NAMALWA (cell line): ENCODE results near the gene DEAF1.
A peak's percentile ranks its signal among the peaks of the same experiment; 100 is the strongest.
"Not testable (repeated sequence)": the region's sequence is repeated elsewhere in the genome, so short reads cannot be mapped to it uniquely, and the experiment has no call there.

Source experiments
- DNase-seq: peaks from one replicate; pipeline ENCODE4 v3.0.0-alpha.2; 2015; ENCODE audit warnings: low spot score

DEAF1 gene

DNA sequence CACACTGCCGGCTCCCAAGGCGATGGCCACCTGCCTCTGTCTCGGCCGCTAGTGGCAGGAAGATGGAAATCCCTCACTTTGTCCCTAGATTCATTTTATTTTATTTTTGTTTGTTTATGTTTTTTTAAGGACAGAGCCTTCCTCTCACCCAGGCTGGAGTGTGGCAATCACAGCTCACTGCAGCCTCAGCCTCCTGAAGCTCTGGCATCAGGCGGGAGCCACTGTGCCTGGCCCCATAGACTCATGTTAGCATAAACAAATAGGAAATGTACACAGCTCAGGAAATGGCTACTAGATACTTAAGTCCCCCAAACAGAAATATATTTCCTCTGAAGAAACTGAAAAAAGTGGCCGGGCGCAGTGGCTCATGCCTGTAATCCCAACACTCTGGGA, 4.1 kb upstream of the DEAF1 start:
- no peak for DNase-seq

DNA sequence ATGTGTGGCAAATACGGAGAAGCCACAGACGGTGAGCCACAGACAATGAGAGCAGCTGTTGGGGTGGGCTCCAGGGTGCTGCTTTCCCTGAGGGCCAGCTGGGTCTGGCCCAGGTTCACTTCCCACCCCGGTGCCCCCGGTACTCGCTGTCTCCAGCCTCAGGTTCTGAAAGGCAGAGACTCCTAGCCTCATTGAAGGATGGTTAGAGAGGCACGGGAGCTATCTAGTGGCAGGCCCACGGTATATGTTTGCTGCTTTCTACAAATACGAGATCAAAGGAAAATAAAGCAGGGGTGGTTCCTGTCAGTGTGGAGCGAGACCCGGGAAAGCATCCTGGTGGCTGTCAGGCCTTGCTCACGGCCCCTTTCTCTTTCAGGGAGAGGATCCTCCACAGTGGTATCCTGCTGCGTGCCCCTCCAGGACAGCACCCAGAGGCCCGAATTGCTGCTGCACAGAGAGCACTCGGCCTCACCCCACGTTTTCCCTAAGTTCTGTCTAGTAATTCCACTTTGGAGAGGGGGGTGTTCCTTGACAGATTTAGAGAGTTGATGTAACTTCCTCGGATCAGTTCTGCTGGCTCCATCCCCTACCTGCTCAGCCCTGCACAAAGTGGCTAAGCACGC, 3.6 kb upstream of the DEAF1 start:
- DNase-seq, result no peak

GRCh38 chr11:697811-698311, 2.8 kb upstream of the DEAF1 start:
- DNase-seq, result no peak

- peak; percentile 78 for DNase-seq
Observed at GRCh38 chr11:696955-697491, 2.0 kb upstream of the DEAF1 start.

DNA sequence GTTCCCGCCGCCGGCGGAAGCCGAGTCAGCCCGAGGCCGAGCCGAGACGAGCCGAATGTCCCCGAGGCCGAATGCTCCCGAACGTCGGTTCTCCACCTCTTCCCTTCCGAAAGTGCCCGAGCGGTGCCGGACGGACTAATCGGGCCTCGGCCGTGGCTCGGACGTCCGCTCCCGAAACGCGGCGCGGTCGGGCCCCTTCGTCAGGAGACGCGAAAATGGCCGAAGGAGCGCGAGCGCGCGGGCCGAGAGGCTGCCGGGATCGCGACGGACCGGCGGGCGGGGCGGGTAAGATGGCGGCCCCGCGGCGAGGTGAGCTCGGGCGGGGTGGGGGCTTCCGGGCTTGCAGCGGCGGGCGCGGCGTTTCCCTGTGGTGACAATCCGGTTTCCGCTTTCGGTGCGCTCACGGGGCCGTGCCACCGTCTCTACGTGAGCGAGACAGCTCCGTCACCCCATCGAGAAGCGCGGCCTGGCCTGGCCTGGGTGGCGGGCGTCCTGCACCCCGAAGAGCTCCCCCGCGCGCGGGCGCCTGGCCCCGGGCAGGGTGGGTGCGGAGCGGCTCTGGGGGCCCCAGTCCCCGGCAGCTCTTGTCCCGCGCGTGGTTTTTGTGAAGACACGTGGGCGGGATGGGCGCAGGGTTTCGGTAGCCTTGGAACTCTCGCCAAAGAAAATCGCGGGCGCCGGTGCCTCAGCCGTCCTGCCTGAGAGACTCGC, 671 bp upstream of the DEAF1 start, which contains the start of gene TMEM80:
Gene TMEM80 (plus strand): TSS at position 279 of the 711 bp plus-strand sequence. CDS start 12 bp downstream, at position 291.
- DNase-seq, result peak; percentile 98

- DNase-seq, result no peak
Observed at GRCh38 chr11:695288-695537, 191 bp upstream of the DEAF1 start.

GRCh38 chr11:693887-694562, 997 bp downstream of the DEAF1 start:
- no peak for DNase-seq

DNA sequence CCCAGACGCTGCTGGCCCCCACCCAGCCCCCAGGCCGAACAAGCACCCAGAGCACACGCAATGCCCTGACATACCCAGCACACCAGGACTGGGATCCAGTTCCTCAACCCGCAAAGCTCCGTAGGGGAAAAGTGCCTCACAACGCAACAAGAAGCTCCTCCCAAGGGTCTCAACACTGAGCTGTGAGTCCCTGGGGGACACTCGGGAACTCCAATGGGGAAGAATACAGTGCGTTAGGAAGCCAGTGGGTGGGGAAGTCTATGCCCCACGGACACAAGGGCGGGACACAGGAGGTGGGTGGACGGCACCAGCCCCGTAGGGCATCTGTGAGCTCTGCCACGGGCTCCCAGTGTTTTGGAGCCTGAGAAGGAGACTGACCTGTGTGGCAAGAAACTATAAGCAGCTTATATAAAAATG, 1.6 kb downstream of the DEAF1 start:
- DNase-seq, result no peak

GRCh38 chr11:692824-693414, 2.1 kb downstream of the DEAF1 start:
- DNase-seq, result no peak

DNA sequence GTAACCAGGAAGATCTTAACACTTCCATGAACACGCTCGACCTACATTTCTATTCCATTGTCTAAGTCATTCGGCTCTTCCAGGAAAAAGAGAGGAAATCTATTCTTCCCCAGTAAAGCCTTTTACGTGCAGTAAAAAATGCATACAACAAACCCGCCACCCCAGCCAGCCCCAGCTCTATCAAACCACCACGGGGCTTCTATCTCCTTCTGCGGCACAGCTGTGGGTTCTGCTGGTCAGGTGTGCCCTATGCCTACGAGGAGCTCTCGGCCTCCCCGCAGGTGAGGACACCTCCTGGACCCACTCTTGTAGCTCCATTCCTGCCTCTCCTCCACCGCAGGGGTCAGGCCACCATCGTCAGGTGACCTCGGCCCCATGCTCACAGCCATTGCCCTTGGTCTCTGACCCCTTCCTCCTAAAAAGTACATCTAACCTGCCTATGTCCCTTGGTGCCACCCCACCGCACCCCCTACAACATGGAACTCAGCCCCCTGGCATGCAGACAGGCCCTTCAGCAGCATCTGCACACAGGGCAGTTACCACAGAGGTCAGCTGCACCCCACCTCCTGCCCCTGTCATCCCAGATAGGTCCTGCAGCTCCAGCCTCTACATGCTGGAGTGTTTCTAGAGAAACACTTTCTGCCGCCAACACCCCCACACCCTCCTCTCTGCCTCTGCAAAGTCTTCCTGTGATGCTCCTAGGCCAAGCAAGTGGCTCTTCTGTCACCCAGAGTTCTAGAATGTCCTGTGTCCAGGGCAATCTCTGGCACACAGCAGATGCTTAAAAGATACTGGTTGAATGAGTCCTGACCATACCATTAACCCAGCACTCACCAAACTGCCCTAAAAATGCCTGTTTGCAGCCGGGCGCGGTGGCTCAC, 3.1 kb downstream of the DEAF1 start:
- no peak for DNase-seq

- no peak for DNase-seq
Observed at GRCh38 chr11:690738-691633, 4.0 kb downstream of the DEAF1 start.

DNA sequence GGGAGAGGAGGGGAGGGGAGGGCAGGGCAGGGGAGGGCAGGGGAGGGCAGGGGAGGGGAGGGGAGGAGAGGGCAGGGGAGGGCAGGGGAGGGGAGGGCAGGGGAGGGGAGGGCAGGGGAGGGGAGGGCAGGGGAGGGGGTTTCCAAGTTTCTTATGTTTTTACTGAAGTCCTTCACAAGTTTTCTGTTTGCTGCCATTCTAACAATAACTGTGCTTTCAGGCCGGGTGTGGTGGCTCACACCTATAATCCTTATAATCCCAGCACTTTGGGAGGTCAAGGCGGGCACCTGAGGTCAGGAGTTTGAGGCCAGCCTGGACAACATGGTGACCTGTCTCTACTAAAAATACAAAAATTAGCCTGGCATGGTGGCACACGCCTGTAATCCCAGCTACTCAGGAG, 4.8 kb downstream of the DEAF1 start:
- DNase-seq, result not testable (repeated sequence)

GRCh38 chr11:689625-690024, 5.4 kb downstream of the DEAF1 start:
- no peak for DNase-seq

DNA sequence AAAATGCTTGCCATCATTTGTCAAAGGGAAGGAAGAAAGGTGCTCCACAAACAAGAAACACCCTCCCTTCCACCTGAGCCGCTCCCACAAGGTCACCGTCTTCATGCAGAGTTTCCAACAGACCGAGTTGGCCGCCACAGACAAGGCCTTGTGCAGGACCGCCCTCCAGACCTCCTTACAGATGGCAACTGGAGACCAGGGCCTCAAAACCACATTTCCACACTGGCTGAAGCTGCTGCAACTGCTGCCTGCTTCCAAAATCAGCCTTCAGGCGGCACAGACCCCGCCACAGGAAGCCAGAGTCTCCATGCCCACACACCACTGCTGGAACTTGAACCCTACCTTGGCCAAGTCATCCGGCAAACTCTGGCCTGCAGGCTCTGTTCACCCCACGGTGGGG, 6.3 kb downstream of the DEAF1 start:
- DNase-seq, result no peak

DNA sequence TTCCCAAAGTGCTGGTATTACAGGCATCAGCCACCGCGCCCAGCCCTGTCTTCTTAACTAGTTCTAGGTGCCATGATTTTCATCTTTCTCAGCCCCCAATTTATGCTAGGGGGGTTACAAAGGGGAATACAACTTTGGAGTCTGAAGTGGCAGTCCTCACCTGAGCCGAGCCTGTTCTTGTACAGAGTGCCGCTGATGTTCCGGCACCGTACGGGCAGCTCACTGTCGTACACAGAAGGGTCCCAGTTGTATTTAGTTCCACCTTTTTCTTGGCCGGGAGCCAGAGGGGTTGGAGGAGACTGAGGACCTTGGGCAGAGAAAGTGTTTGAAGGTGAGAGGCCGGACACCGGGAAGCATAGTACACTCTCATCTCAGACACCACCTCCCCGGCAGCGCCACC, 7.3 kb downstream of the DEAF1 start:
- no peak for DNase-seq

DNA sequence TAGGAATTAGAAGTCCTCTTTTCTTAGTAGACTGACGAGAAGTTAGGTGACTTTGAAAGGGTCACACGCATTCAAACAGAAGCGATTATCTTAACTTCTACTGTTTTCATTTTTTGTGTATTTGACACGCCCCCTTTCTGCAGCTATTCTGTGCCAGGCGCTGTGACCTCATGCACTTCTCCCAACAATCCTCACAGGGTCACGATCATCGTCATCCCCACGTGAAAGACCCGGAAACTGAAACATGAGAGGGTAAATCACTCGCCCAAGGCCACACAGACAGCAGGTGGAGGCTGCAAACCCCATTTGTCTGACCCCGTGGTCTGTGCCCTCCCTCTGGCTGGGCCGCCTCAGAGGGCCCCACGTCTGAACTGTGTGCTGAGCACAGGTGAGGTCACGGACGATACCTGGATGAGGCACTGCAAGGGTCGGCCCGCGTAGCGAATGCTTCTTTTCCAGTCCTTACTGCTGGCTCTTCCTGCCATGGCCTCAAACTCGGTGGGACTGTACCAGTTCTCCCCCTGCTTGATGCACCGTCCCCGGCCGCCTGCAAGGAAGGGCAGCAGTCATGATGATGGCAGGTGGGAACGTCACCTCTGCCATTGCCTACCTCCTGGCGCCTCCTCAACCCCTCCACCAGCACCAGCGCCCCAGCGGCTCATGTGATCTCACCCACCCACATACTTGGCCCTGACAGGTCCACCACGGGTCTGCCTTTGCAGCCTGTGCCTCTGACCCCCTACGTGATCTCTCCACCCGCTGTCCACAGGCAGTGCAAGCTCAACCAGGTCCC, 8.4 kb downstream of the DEAF1 start:
- DNase-seq, result no peak

DNA sequence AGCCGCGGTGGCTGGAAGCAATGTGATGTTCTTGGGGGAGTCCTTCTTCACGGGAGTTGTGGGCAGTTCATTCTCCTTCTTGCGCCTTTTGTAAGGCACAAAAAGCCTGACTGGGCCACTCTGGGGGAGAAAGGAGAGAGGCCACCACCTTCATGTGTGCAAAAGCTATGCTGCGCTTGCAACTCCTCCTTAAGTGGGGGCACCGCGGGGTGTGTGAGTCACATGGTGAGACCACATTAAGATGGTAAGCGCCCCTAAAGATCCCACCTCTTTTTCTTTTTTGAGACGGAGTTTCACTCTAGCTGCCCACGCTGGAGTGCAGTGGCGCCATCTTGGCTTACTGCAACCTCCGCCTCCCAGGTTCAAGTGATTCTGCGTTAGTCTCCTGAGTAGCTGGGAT, 14.1 kb downstream of the DEAF1 start:
- DNase-seq, result no peak

DNA sequence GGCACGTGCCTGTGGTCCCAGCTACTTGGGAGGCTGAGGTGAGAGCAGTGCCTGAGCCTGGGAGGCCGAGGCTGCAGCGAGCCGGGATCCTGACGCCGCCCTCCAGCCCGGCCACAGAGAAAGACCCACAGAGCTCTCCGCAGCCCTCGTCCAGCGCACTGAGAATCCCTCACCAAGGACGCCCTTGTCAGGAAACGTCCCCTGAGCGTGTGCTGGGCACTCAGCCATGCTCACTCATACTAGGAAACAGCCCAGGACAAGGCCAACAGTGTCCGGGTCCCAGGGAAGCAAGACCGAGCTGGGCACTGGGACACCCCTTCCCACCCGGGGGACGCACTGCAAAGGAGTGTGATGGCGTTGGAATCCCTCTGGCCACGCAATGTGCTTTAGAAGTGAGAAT, 14.5 kb downstream of the DEAF1 start:
- no peak for DNase-seq

DNA sequence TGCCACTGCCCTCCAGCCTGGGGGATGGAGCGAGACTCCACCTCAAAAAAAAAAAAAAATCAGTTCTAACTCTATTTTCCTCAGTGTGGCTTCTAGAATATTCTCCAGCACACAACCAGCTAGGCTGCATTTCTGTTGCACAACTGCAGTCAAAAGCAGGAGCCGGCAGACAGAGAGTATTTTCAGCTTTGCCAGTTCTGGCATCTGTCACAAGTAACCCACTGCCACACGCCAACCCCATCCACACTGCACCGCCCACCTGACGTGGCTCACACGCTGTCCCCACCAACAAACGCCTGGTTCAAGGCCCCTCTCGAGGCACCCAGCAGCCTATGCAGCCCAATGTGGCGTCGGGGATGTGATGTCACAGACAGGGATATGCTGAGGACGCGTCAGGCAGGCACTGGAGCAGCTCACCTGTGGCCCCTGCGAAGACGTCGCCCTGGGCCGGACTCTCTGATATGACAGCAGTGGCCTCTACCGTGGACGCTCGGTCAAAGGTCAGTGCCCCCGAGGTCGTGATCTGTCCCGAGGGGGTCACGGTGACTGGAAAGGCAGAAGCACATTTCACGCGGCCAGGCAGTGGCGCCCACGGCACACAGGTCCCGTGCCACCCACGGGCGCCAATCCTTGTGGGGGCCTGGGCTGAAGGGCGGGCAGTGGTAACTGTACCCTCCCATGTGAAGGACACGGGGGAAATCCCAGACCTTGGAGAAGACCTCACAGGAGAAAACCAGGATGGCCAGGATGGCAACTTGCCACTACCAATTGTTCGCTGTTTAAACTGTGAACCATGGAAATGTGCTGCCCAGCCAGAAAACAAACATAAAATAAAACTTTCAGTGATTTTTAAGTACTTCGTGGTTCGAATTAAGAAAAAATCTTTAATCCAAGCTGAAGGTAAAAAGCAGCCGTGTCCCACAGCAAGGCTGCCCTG, 15.5 kb downstream of the DEAF1 start:
- DNase-seq, result no peak
